BLaER1 (cell line): ENCODE results near the gene EIF4G3.
"Not testable (repeated sequence)": the region's sequence is repeated elsewhere in the genome, so short reads cannot be mapped to it uniquely, and the experiment has no call there.

ENCODE experiments used
- H3K27ac ChIP-seq: shearing (Covaris generic); formaldehyde crosslinking; 2 replicates; pipeline ENCODE4 v1.8.1; 2022
- H3K27me3 ChIP-seq: shearing (Covaris generic); formaldehyde crosslinking; 2 replicates; pipeline ENCODE4 v1.8.1; 2022
- H3K36me3 ChIP-seq: shearing (Covaris generic); formaldehyde crosslinking; 2 replicates; pipeline ENCODE4 v1.8.1; 2022
- H3K4me1 ChIP-seq: shearing (Covaris generic); formaldehyde crosslinking; 2 replicates; pipeline ENCODE4 v1.8.1; 2022
- H3K4me2 ChIP-seq: shearing (Covaris generic); formaldehyde crosslinking; 2 replicates; pipeline ENCODE4 v1.8.1; 2022
- H3K4me3 ChIP-seq: shearing (Covaris generic); formaldehyde crosslinking; 2 replicates; pipeline ENCODE4 v1.8.1; 2022
- H3K9ac ChIP-seq: shearing (Covaris generic); formaldehyde crosslinking; 2 replicates; pipeline ENCODE4 v1.8.1; 2022
- H3K9me3 ChIP-seq: shearing (Covaris generic); formaldehyde crosslinking; 2 replicates; pipeline ENCODE4 v1.8.1; 2022
- H4K20me1 ChIP-seq: shearing (Covaris generic); formaldehyde crosslinking; 2 replicates; pipeline ENCODE4 v1.8.1; 2022
- Cebpa-rat ChIP-seq: shearing (Covaris generic); IDR thresholded peaks from 2 replicates; pipeline ENCODE4 v1.8.1; 2022

Gene EIF4G3

GRCh38 chr1:20921285-20921684 is 255.4 kb downstream of the EIF4G3 start:
- H3K4me1 ChIP-seq = peaks cover 10% of the 10 kb centered on the region
- H4K20me1 ChIP-seq = 0 out of 2 replicates have a peak, but pooled peaks cover 6% of the 10 kb centered on the region
- no peak overlapping the region for H3K27ac ChIP-seq
- no peak overlapping the region for H3K4me2 ChIP-seq
- H3K9me3 ChIP-seq = no peaks in the 10 kb centered on the region
- H3K4me3 ChIP-seq = no peak overlapping the region
- TF ChIP-seq Cebpa-rat = no peak
- no peaks in the 10 kb centered on the region for H3K27me3 ChIP-seq
- H3K36me3 ChIP-seq = no peaks in the 10 kb centered on the region
- H3K9ac ChIP-seq = no peak overlapping the region

- Histone ChIP-seq H3K27ac (no peak overlapping the region), H3K4me3 (no peak overlapping the region), H3K27me3 (no peaks in the 10 kb centered on the region), H3K36me3 (peaks cover 14% of the 10 kb centered on the region; the same call in 1 of the 2 replicates), H4K20me1 (0 out of 2 replicates have a peak, but pooled peaks cover 2% of the 10 kb centered on the region), H3K9me3 (no peaks in the 10 kb centered on the region), H3K4me2 (no peak overlapping the region), H3K4me1 (peaks cover 4% of the 10 kb centered on the region), H3K9ac (no peak overlapping the region)
- TF ChIP-seq Cebpa-rat = no peak
Observed at GRCh38 chr1:20913242-20913641, 263.5 kb downstream of the EIF4G3 start.

GRCh38 chr1:20907526-20907925 is 269.2 kb downstream of the EIF4G3 start:
- not testable (repeated sequence) for H3K9me3 ChIP-seq, H3K27me3 ChIP-seq, H3K4me3 ChIP-seq, H3K27ac ChIP-seq, H3K4me2 ChIP-seq, H4K20me1 ChIP-seq, H3K4me1 ChIP-seq, H3K9ac ChIP-seq
- peaks cover 29% of the 10 kb centered on the region for H3K36me3 ChIP-seq

- H3K9me3 ChIP-seq = no peaks in the 10 kb centered on the region
- no peak for TF ChIP-seq Cebpa-rat
- no peak overlapping the region for H3K27ac ChIP-seq
- no peaks in the 10 kb centered on the region for H4K20me1 ChIP-seq
- H3K27me3 ChIP-seq = no peaks in the 10 kb centered on the region
- H3K9ac ChIP-seq = no peak overlapping the region
- H3K36me3 ChIP-seq = peaks cover 35% of the 10 kb centered on the region
- H3K4me3 ChIP-seq = no peak overlapping the region
- no peaks in the 10 kb centered on the region for H3K4me1 ChIP-seq
- no peak overlapping the region for H3K4me2 ChIP-seq
Observed at GRCh38 chr1:20903437-20903836, 273.3 kb downstream of the EIF4G3 start.

GRCh38 chr1:20900056-20900455 is 276.6 kb downstream of the EIF4G3 start:
- Histone ChIP-seq H3K4me2 (no peak overlapping the region), H3K36me3 (peaks cover 53% of the 10 kb centered on the region), H3K4me3 (no peak overlapping the region), H4K20me1 (no peaks in the 10 kb centered on the region), H3K27me3 (no peaks in the 10 kb centered on the region), H3K4me1 (no peaks in the 10 kb centered on the region), H3K9ac (no peak overlapping the region), H3K27ac (no peak overlapping the region), H3K9me3 (no peaks in the 10 kb centered on the region)
- no peak for TF ChIP-seq Cebpa-rat

GRCh38 chr1:20899154-20899972 is 277.3 kb downstream of the EIF4G3 start:
- H3K9ac ChIP-seq = no peak overlapping the region
- H3K9me3 ChIP-seq = no peaks in the 10 kb centered on the region
- no peak overlapping the region for H3K4me3 ChIP-seq
- no peaks in the 10 kb centered on the region for H4K20me1 ChIP-seq
- no peaks in the 10 kb centered on the region for H3K27me3 ChIP-seq
- no peak overlapping the region for H3K27ac ChIP-seq
- H3K4me2 ChIP-seq = no peak overlapping the region
- no peak for TF ChIP-seq Cebpa-rat
- H3K36me3 ChIP-seq = peaks cover 57% of the 10 kb centered on the region
- H3K4me1 ChIP-seq = no peaks in the 10 kb centered on the region

- H3K27ac ChIP-seq = no peak overlapping the region
- no peak for TF ChIP-seq Cebpa-rat
- peaks cover 64% of the 10 kb centered on the region for H3K36me3 ChIP-seq
- no peak overlapping the region for H3K4me2 ChIP-seq
- no peaks in the 10 kb centered on the region for H3K9me3 ChIP-seq
- no peaks in the 10 kb centered on the region for H3K4me1 ChIP-seq
- no peaks in the 10 kb centered on the region for H3K27me3 ChIP-seq
- no peaks in the 10 kb centered on the region for H4K20me1 ChIP-seq
- H3K4me3 ChIP-seq = no peak overlapping the region
- no peak overlapping the region for H3K9ac ChIP-seq
Observed at GRCh38 chr1:20896826-20897225, 279.9 kb downstream of the EIF4G3 start.

- TF ChIP-seq Cebpa-rat = no peak
- Histone ChIP-seq H3K27ac (no peak overlapping the region), H3K36me3 (peaks cover 73% of the 10 kb centered on the region), H4K20me1 (no peaks in the 10 kb centered on the region), H3K4me3 (no peak overlapping the region), H3K4me2 (no peak overlapping the region), H3K27me3 (no peaks in the 10 kb centered on the region), H3K4me1 (no peaks in the 10 kb centered on the region), H3K9me3 (no peaks in the 10 kb centered on the region), H3K9ac (no peak overlapping the region)
Observed at GRCh38 chr1:20893931-20894330, 282.8 kb downstream of the EIF4G3 start.

- Histone ChIP-seq H3K4me1 (no peaks in the 10 kb centered on the region), H3K4me2 (no peak overlapping the region), H3K4me3 (no peak overlapping the region), H3K36me3 (peaks cover 60% of the 10 kb centered on the region), H3K27me3 (no peaks in the 10 kb centered on the region), H3K27ac (no peak overlapping the region), H3K9ac (no peak overlapping the region), H3K9me3 (no peaks in the 10 kb centered on the region), H4K20me1 (no peaks in the 10 kb centered on the region)
- no peak for TF ChIP-seq Cebpa-rat
Observed at GRCh38 chr1:20891091-20891490, 285.6 kb downstream of the EIF4G3 start.

GRCh38 chr1:20887246-20887645 is 289.5 kb downstream of the EIF4G3 start:
- Histone ChIP-seq H3K9ac (no peak overlapping the region), H3K4me2 (no peak overlapping the region), H3K9me3 (no peaks in the 10 kb centered on the region), H3K4me3 (no peak overlapping the region), H3K36me3 (peaks cover 34% of the 10 kb centered on the region), H3K27ac (no peak overlapping the region), H3K27me3 (no peaks in the 10 kb centered on the region), H4K20me1 (no peaks in the 10 kb centered on the region), H3K4me1 (peaks cover 9% of the 10 kb centered on the region)
- no peak for TF ChIP-seq Cebpa-rat
